Measurements from ENCODE around the gene NXF1. TPM values are rescaled to one million over a fixed set of nuclear protein-coding genes. Genes with fewer than 3 reads are reported as not detected.

The NXF1 gene
- total RNA-seq (2021), result 65.5 and 69.0 TPM in 2 replicates
- long read RNA-seq, full-length matches to known transcripts, result 246 of 312 reads
- long read RNA-seq, partial matches to known transcripts, result 25 of 312 reads
- long read RNA-seq, other reads (novel, unspliced or antisense), result 41 of 312 reads

- no peak; the same call in 2 of the 3 replicates for TF ChIP-seq CTCF (conservative IDR thresholded peaks at IDR 0.05)
- Histone ChIP-seq H3T11ph (ENCODE audit: low read length) (no peak within 1 kb of the TSS), H3K4me2 (ENCODE audit: insufficient read depth, insufficient read length, low read length) (peak within 1 kb of the TSS; percentile 74), H2BK20ac (ENCODE audit: low read depth, low read length, poor library complexity, severe bottlenecking) (no peak within 1 kb of the TSS), H2BK12ac (ENCODE audit: insufficient read length, low read depth, low read length) (no peak within 1 kb of the TSS), H2BK120ac (ENCODE audit: low read depth, low read length, poor library complexity, severe bottlenecking) (no peak within 1 kb of the TSS), H4K20me1 (ENCODE audit: control insufficient read depth, insufficient read depth, insufficient read length) (no peaks in the 10 kb centered on the region), H4K8ac (replicated peaks; ENCODE audit: insufficient read length, low read depth, low read length) (no peak within 1 kb of the TSS), H3K9me3 (ENCODE audit: control insufficient read depth, low read depth, low read length) (no peaks in the 10 kb centered on the region), H3K79me2 (ENCODE audit: insufficient read depth, low read length) (peaks cover 6% of the 10 kb centered on the region; the same call in 1 of the 2 replicates), H3K27ac (ENCODE audit: insufficient read length, low read depth, low read length) (no peak within 1 kb of the TSS), H3K23ac (ENCODE audit: insufficient read length, low read depth, low read length) (no peak within 1 kb of the TSS), H3K4ac (ENCODE audit: low read depth, low read length) (no peak within 1 kb of the TSS), H4K5ac (ENCODE audit: insufficient read length, low read depth, low read length) (no peak within 1 kb of the TSS), H3K14ac (ENCODE audit: insufficient read depth, low read length) (no peak within 1 kb of the TSS), H4K91ac (ENCODE audit: insufficient read length, low read depth, low read length) (no peak within 1 kb of the TSS), H3K79me1 (ENCODE audit: insufficient read depth, low read depth, low read length, poor library complexity, severe bottlenecking) (peaks cover 2% of the 10 kb centered on the region), H2AK5ac (ENCODE audit: insufficient read length, low read length) (no peak within 1 kb of the TSS), H3K27me3 (ENCODE audit: insufficient read depth, low read length) (no peaks in the 10 kb centered on the region), H3K18ac (ENCODE audit: insufficient read length, low read depth, low read length) (peak within 1 kb of the TSS; percentile 2), H3K4me1 (ENCODE audit: insufficient read depth, low read length) (no peaks in the 10 kb centered on the region), H3K56ac (ENCODE audit: insufficient read length, low read depth, low read length) (no peak within 1 kb of the TSS), H2BK5ac (ENCODE audit: insufficient read length, low read length) (no peak within 1 kb of the TSS), H3K23me2 (ENCODE audit: insufficient read length, low read depth, low read length, poor library complexity, severe bottlenecking) (peaks cover 9% of the 10 kb centered on the region), H3K9ac (ENCODE audit: extremely low read depth, insufficient read length, low read length) (peak within 1 kb of the TSS; percentile 54), H2AFZ (ENCODE audit: low read length) (no peak within 1 kb of the TSS), H2BK15ac (ENCODE audit: low read depth, low read length) (no peak within 1 kb of the TSS)
- Mint-ChIP-seq H3K27ac (peak within 1 kb of the TSS; percentile 96 to 98 (median 97); a peak in 6 of 7 replicates), H3K36me3 (ENCODE audit: insufficient read depth in 1 of 3, low read depth in 3 of 3) (peaks cover 23 to 41% (median 31%) of the 10 kb centered on the region in 3 experiments; a peak in 6 of 7 replicates), H3K27me3 (ENCODE audit: low read depth) (no peaks in the 10 kb centered on the region; the same call in 1 of the 2 replicates), H3K9me3 (no peaks in the 10 kb centered on the region), H3K4me3 (peak within 1 kb of the TSS; percentile 96 to 99), H3K4me1 (peaks cover 19 to 20% of the 10 kb centered on the region in 2 experiments)
- DNase-seq, result peak; percentile 94
- WGBS (ENCODE audit: extremely low coverage, insufficient read length, low lambda C conversion rate), result no CpG with 5 or more reads among the region's 77 CpGs
Measured at GRCh38 chr11:62805076-62805892, at the start of gene NXF1. Gene NXF1 (minus strand): TSS chr11:62805440. CDS start chr11:62805356, 84 bp downstream.
